ENCODE results near the gene FBXO3. TPM values are rescaled to one million over a fixed set of nuclear protein-coding genes. Genes with fewer than 3 reads are reported as not detected.

Gene FBXO3
- total RNA-seq, 4 donors from 2014 or later: 26.5 to 49.2 (median 43.8) TPM

GRCh38 chr11:33772870-33773269 is 1.4 kb downstream of the FBXO3 start:
- peaks cover 35 to 53% (median 44%) of the 10 kb centered on the region in 4 donors for H3K4me1 ChIP-seq
- H3K36me3 ChIP-seq: peaks cover 15 to 27% (median 19%) of the 10 kb centered on the region in 4 donors
- peak overlapping the region in 2 of 4 donors; percentile 84 to 89 for H3K4me3 ChIP-seq
- H3K27me3 ChIP-seq: no peaks in the 10 kb centered on the region
- DNase-seq (ENCODE audit: extremely low spot score): no peak
- TF ChIP-seq POLR2AphosphoS5 (IDR thresholded peaks at IDR 0.05) (no peak), POLR2A (IDR thresholded peaks at IDR 0.05; ENCODE audit: low read depth) (no peak), EP300 (IDR thresholded peaks at IDR 0.05) (no peak), CTCF (IDR thresholded peaks at IDR 0.05) (no peak)
- no peaks in the 10 kb centered on the region for H3K9me3 ChIP-seq
- intact Hi-C loops (cut with DNase I): loop anchor here (10.0 kb wide), 1 partner anchor 608 kb away; the partner anchor contains the start of gene CSTF3
- WGBS: 53% methylated on average over 1 of the region's 1 CpG
- H3K27ac ChIP-seq (replicated peaks in 1 of 4): peak overlapping the region in 2 of 4 donors; percentile 88 to 91

GRCh38 chr11:33772300-33772699 is 2.0 kb downstream of the FBXO3 start:
- H3K27ac ChIP-seq (replicated peaks in 1 of 4): no peak overlapping the region
- H3K36me3 ChIP-seq: peaks cover 20 to 33% (median 24%) of the 10 kb centered on the region in 4 donors
- peak overlapping the region in 1 of 4 donors; percentile 89 for H3K4me3 ChIP-seq
- 65% methylated on average over 4 of the region's 4 CpGs for WGBS
- H3K27me3 ChIP-seq: no peaks in the 10 kb centered on the region
- no peak for DNase-seq (ENCODE audit: extremely low spot score)
- no peaks in the 10 kb centered on the region for H3K9me3 ChIP-seq
- TF ChIP-seq CTCF (IDR thresholded peaks at IDR 0.05) (no peak), POLR2A (IDR thresholded peaks at IDR 0.05; ENCODE audit: low read depth) (no peak), EP300 (IDR thresholded peaks at IDR 0.05) (no peak), POLR2AphosphoS5 (IDR thresholded peaks at IDR 0.05) (no peak)
- intact Hi-C loops (cut with DNase I): loop anchor here (10.0 kb wide), 1 partner anchor 607 kb away; the partner anchor contains the start of gene CSTF3
- peaks cover 35 to 53% (median 44%) of the 10 kb centered on the region in 4 donors for H3K4me1 ChIP-seq

GRCh38 chr11:33770236-33770635 is 4.1 kb downstream of the FBXO3 start:
- no peak for TF ChIP-seq CTCF (IDR thresholded peaks at IDR 0.05)
- TF ChIP-seq POLR2A (IDR thresholded peaks at IDR 0.05; ENCODE audit: low read depth): no peak
- TF ChIP-seq EP300 (IDR thresholded peaks at IDR 0.05): no peak
- TF ChIP-seq POLR2AphosphoS5 (IDR thresholded peaks at IDR 0.05): no peak
- Histone ChIP-seq H3K4me3 (no peak overlapping the region), H3K27me3 (no peaks in the 10 kb centered on the region), H3K27ac (replicated peaks in 1 of 4) (no peak overlapping the region), H3K36me3 (peaks cover 32 to 53% (median 44%) of the 10 kb centered on the region in 4 donors), H3K9me3 (no peaks in the 10 kb centered on the region), H3K4me1 (peaks cover 19 to 34% (median 29%) of the 10 kb centered on the region in 4 donors)
- intact Hi-C loops (cut with DNase I): loop anchor here (10.0 kb wide), 1 partner anchor 605 kb away; the partner anchor contains the start of gene CSTF3
- WGBS: 72% methylated on average over 2 of the region's 2 CpGs
- no peak for DNase-seq (ENCODE audit: extremely low spot score)

DNA sequence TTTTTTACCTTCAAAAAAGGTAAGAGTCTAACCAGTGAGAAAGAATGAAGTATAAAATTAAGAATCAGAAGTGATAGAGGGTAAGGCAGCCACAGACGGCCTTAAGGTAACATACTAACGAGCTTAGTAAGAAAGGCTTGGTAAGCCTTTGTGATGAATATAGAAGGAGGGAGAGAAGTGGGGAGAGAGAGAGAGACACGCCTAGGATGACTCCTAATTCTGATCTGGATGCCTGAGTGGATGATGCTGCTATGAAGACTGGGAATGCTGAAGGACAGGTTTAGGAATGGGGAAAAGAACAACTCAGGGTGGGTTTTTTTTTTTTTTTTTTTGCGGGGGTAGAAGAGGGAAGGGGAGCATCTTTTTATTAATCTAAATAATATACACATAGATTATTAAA is 4.8 kb downstream of the FBXO3 start:
- TF ChIP-seq POLR2A (IDR thresholded peaks at IDR 0.05; ENCODE audit: low read depth) (no peak), CTCF (IDR thresholded peaks at IDR 0.05) (no peak), EP300 (IDR thresholded peaks at IDR 0.05) (no peak), POLR2AphosphoS5 (IDR thresholded peaks at IDR 0.05) (no peak)
- no peak for DNase-seq (ENCODE audit: extremely low spot score)
- H3K27me3 ChIP-seq: no peaks in the 10 kb centered on the region
- no peak overlapping the region for H3K27ac ChIP-seq (replicated peaks in 1 of 4)
- no peaks in the 10 kb centered on the region for H3K9me3 ChIP-seq
- no peak overlapping the region for H3K4me3 ChIP-seq
- H3K4me1 ChIP-seq: peaks cover 16 to 28% (median 23%) of the 10 kb centered on the region in 4 donors
- 86% methylated on average over 4 of the region's 4 CpGs for WGBS
- intact Hi-C loops (cut with DNase I): no loop called here
- peaks cover 38 to 60% (median 49%) of the 10 kb centered on the region in 4 donors for H3K36me3 ChIP-seq

- 89% methylated on average over 4 of the region's 4 CpGs for WGBS
- Histone ChIP-seq H3K27me3 (no peaks in the 10 kb centered on the region), H3K27ac (replicated peaks in 1 of 4) (no peak overlapping the region), H3K9me3 (no peaks in the 10 kb centered on the region), H3K4me1 (peaks cover 9 to 15% (median 14%) of the 10 kb centered on the region in 4 donors), H3K4me3 (no peak overlapping the region), H3K36me3 (peaks cover 45 to 77% (median 62%) of the 10 kb centered on the region in 4 donors)
- DNase-seq (ENCODE audit: extremely low spot score): no peak
- TF ChIP-seq EP300 (IDR thresholded peaks at IDR 0.05): no peak
- TF ChIP-seq CTCF (IDR thresholded peaks at IDR 0.05): no peak
- no peak for TF ChIP-seq POLR2A (IDR thresholded peaks at IDR 0.05; ENCODE audit: low read depth)
- no peak for TF ChIP-seq POLR2AphosphoS5 (IDR thresholded peaks at IDR 0.05)
- intact Hi-C loops (cut with DNase I): no loop called here
These were observed 6.7 kb downstream of the FBXO3 start for GRCh38 chr11:33767624-33768023.
